GM23248 (cell line): ENCODE measurements around the gene USP10.

Source experiments
- EZH2 ChIP-seq: fragments of 200-600 bp; sonication (generic); IDR thresholded peaks from 2 replicates; pipeline ENCODE4 v1.6.1; 2018; ENCODE audit warnings: antibody characterized with exemption, mild to moderate bottlenecking; ENCODE audit not compliant: insufficient read depth, poor library complexity, severe bottlenecking
- EZH2phosphoT487 ChIP-seq: fragments of 200-600 bp; sonication (generic); IDR thresholded peaks from 2 replicates; pipeline ENCODE4 v1.6.1; 2018; ENCODE audit warnings: antibody characterized with exemption, moderate library complexity, mild to moderate bottlenecking, low read depth; ENCODE audit not compliant: insufficient read depth

DNA sequence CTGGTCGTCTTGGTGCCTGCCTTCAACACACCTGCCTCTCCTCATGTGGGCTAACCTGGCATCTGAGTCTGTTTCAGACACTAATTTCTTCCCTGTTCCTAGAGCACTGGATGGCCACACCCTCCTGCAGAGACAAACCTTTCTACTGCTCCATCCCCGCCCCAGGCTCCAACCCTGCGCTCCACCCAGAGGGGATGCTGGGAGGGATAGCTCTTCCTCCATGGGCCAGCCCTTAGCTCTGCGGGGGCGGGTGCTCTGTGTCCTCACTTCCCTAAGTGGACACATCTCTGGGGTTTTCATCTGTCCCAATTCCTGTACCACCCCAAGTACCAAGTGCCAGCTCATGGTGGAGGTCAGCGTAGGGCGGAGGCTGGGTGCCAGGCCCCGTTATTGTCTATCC, 109.0 kb downstream of the USP10 start:
- TF ChIP-seq EZH2 (no peak), EZH2phosphoT487 (no peak)
